DND-41 (cell line): ENCODE data around the gene GID8.

Experiments
- ATAC-seq: fragments of 200-7000 bp; cut with Tn5 transposase; 3 replicates; pipeline ENCODE4 v1.9.1; 2021; ENCODE audit warnings: low read depth; ENCODE audit not compliant: insufficient read depth
- DNase-seq: peaks from one replicate; pipeline ENCODE4 v3.0.0-alpha.2; 2020
- H2AFZ ChIP-seq: 2 replicates; pipeline ENCODE4 v1.6.0; 2012; ENCODE audit warnings: low read depth, low read length
- H3K27ac ChIP-seq: 2 replicates; pipeline ENCODE4 v1.5.1; 2012; ENCODE audit warnings: low read length, inconsistent platforms
- H3K27me3 ChIP-seq: fragments of 200-600 bp; sonication (generic); 2 replicates; pipeline ENCODE4 v1.6.0; 2012; ENCODE audit warnings: low read length, mild to moderate bottlenecking, inconsistent platforms; ENCODE audit not compliant: insufficient read depth, poor library complexity
- H3K36me3 ChIP-seq: 2 replicates; pipeline ENCODE4 v1.5.1; 2012; ENCODE audit warnings: low read length, inconsistent platforms; ENCODE audit not compliant: insufficient read depth
- H3K4me1 ChIP-seq: 2 replicates; pipeline ENCODE4 v1.5.1; 2012; ENCODE audit warnings: mild to moderate bottlenecking, low read length; ENCODE audit not compliant: insufficient read depth
- H3K4me2 ChIP-seq: 2 replicates; pipeline ENCODE4 v1.6.0; 2012; ENCODE audit warnings: mild to moderate bottlenecking, moderate library complexity, low read length, inconsistent platforms; ENCODE audit not compliant: insufficient read depth
- H3K4me3 ChIP-seq, 2 experiments: fragments of 200-600 bp in 1 of 2; shearing (Covaris generic) in 1 of 2; 2 replicates each; pipeline ENCODE4 v1.5.1; 2012 to 2016; ENCODE audit warnings: inconsistent platforms in 2 of 2, low read length in 2 of 2, mild to moderate bottlenecking in 2 of 2, low read depth in 1 of 2, moderate library complexity in 1 of 2
- H3K79me2 ChIP-seq: 2 replicates; pipeline ENCODE4 v1.6.0; 2012; ENCODE audit warnings: low read length, inconsistent platforms; ENCODE audit not compliant: insufficient read depth
- H3K9ac ChIP-seq: 2 replicates; pipeline ENCODE4 v1.6.0; 2012; ENCODE audit warnings: low read depth, mild to moderate bottlenecking, inconsistent platforms, low read length, moderate library complexity
- H3K9me3 ChIP-seq: 2 replicates; pipeline ENCODE4 v1.5.1; 2012; ENCODE audit warnings: low read length, moderate library complexity, mild to moderate bottlenecking, inconsistent platforms; ENCODE audit not compliant: insufficient read depth, severe bottlenecking
- H4K20me1 ChIP-seq: 2 replicates; pipeline ENCODE4 v1.6.0; 2012; ENCODE audit warnings: low read length; ENCODE audit not compliant: insufficient read depth
- EZH2 ChIP-seq: IDR thresholded peaks from 3 replicates; pipeline ENCODE4 v1.6.1; 2012; ENCODE audit warnings: borderline replicate concordance, low read depth, mild to moderate bottlenecking, moderate library complexity, low read length, inconsistent platforms; ENCODE audit not compliant: severe bottlenecking
- TF ChIP-seq, protein P1 (sequence below): IDR thresholded peaks from 2 replicates; pipeline ENCODE4 v1.5.1; 2012; ENCODE audit warnings: borderline replicate concordance, low read length, moderate library complexity, mild to moderate bottlenecking; ENCODE audit not compliant: poor library complexity, severe bottlenecking; ENCODE audit errors: extremely low read depth

GID8 gene

DNA sequence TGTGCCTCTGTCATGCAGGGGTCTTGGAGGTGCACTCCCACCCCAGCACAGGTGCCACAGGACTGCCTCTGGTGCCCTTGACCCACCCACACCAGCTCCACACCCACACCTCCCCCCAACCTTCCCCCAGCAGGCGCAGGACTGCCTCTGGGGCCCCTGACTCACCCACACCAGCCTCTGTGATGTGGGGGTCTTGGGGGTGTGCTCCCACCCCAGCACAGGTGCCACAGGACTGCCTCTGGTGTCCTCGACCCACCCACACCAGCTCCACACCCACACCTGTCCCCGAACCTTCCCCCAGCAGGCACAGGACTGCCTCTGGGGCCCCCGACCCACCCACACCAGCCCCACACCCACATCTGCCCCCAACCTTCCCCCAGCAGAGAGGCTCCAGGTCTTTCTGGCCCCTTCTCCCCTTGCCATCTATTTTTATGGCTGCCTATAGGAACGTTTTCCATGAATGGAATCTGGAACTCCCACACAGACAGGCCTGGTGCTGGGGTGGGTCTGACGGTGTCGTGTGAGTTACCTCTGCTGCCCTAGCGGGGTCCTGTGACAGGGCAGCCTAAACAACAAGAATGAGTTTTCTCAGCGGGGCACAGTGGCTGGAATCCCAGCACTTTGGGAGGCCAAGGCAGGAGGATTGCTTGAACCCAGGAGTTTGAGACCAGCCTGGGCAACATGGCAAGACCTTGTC lies 38.0 kb downstream of the GID8 start:
- Histone ChIP-seq H3K36me3 (no peaks in the 10 kb centered on the region), H2AFZ (no peak overlapping the region), H3K27me3 (no peaks in the 10 kb centered on the region), H3K4me2 (no peak overlapping the region), H3K4me3 (no peak overlapping the region), H4K20me1 (no peaks in the 10 kb centered on the region), H3K4me1 (peaks cover 32% of the 10 kb centered on the region), H3K27ac (no peak overlapping the region), H3K9me3 (no peaks in the 10 kb centered on the region), H3K9ac (no peak overlapping the region), H3K79me2 (no peaks in the 10 kb centered on the region)
- no peak for TF ChIP-seq EZH2
- TF ChIP-seq, protein P1, sequence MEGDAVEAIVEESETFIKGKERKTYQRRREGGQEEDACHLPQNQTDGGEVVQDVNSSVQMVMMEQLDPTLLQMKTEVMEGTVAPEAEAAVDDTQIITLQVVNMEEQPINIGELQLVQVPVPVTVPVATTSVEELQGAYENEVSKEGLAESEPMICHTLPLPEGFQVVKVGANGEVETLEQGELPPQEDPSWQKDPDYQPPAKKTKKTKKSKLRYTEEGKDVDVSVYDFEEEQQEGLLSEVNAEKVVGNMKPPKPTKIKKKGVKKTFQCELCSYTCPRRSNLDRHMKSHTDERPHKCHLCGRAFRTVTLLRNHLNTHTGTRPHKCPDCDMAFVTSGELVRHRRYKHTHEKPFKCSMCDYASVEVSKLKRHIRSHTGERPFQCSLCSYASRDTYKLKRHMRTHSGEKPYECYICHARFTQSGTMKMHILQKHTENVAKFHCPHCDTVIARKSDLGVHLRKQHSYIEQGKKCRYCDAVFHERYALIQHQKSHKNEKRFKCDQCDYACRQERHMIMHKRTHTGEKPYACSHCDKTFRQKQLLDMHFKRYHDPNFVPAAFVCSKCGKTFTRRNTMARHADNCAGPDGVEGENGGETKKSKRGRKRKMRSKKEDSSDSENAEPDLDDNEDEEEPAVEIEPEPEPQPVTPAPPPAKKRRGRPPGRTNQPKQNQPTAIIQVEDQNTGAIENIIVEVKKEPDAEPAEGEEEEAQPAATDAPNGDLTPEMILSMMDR = no peak
- ATAC-seq (no peak), DNase-seq (no peak)

DNA sequence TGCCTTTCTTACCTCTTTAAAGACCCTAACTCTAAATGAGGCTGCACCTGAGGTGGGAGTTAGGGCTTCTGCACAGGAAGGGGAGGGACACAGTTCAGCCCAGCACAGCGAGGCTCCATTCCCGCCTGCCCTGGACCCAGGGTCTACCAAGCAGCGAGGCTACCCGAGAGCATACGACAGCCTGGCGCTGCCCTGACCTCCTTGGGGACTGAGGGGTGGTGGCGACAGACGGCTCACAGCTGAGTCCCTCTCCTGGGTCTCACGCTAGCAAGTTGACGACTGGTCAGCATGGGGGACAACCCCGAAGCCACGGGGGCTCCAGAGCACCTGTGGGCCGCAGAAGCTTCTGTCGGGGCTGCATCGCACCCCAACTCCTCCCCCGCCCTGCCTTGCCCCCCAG lies 38.9 kb downstream of the GID8 start:
- Histone ChIP-seq H3K4me1 (peaks cover 40% of the 10 kb centered on the region), H4K20me1 (no peaks in the 10 kb centered on the region), H3K79me2 (no peaks in the 10 kb centered on the region), H2AFZ (no peak overlapping the region), H3K4me2 (no peak overlapping the region), H3K9me3 (no peaks in the 10 kb centered on the region), H3K27me3 (no peaks in the 10 kb centered on the region), H3K9ac (no peak overlapping the region), H3K27ac (no peak overlapping the region), H3K36me3 (no peaks in the 10 kb centered on the region), H3K4me3 (no peak overlapping the region)
- ATAC-seq = no peak
- no peak for DNase-seq
- TF ChIP-seq, protein P1 = no peak

DNA sequence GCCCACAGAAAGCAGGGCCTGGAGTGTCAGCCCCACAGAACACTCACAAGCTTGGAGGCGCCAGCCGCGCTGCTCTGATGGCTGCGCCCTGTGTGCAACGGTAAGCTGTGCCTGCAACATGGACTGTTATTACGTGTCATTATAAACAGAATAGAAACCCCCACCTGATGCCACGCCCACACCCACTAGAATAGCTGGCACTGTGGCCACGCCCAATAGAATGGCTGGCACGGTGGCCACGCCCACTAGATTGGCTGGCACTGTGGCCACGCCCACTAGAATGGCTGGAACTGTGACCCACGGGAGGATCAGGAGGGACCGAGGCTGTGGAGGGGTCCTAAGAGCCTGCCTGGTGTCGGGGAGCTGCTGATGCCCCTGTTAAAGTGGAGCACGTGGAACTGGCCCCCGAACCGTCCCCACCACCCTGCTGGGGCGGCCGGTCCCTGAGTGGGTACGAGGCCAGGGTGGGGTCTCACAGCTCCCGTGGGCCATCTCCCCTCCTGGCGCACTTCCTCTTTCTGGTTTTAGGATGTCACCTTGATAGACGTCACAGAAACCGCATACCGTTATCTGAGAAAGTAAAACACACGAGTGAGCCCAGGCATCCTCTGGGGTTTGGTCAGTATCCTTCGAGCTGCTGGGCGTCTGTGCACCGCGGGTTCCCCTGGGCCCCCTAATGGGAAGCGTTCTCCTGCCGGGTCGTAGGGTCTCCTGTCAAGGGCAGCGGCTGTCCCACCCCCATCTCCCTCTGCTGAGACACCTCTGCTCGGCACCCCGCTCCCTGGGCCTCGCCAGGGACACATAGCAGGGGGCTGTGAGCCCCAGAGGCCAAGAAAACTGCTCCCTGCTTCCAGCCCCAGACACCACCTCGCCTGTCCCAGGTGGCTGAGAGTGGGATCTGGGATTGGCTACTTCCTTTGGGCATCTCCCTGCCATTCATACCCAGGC lies 39.9 kb downstream of the GID8 start:
- no peak overlapping the region for H3K4me3 ChIP-seq
- TF ChIP-seq, protein P1 = no peak
- TF ChIP-seq EZH2 = no peak
- H2AFZ ChIP-seq = no peak overlapping the region
- no peak overlapping the region for H3K9ac ChIP-seq
- H3K27me3 ChIP-seq = no peaks in the 10 kb centered on the region
- H3K4me1 ChIP-seq = peaks cover 39% of the 10 kb centered on the region
- DNase-seq = peak; percentile 47
- no peak overlapping the region for H3K4me2 ChIP-seq
- H4K20me1 ChIP-seq = no peaks in the 10 kb centered on the region
- H3K79me2 ChIP-seq = no peaks in the 10 kb centered on the region
- no peak for ATAC-seq
- no peak overlapping the region for H3K27ac ChIP-seq
- no peaks in the 10 kb centered on the region for H3K36me3 ChIP-seq
- no peaks in the 10 kb centered on the region for H3K9me3 ChIP-seq
